Activated T-cell treated with anti-CD3 and anti-CD28 coated beads, Interleukin-2, amount 50 U/mL, for 4 hours (primary cell): ENCODE results near the gene ZNF281. TPM values are rescaled to one million over a fixed set of nuclear protein-coding genes. Genes with fewer than 3 reads are reported as not detected.
"Not testable (repeated sequence)": the region's sequence is repeated elsewhere in the genome, so short reads cannot be mapped to it uniquely, and the experiment has no call there.

ENCODE experiments used
- ATAC-seq, 2 donors: fragments of 200-7000 bp; cut with Tn5 transposase; one replicate each; pipeline ENCODE4 v1.10.0; 2021
- DNase-seq: peaks from one replicate; pipeline ENCODE4 v3.0.0-alpha.2; 2020
- H3K27me3 Mint-ChIP-seq: one replicate; pipeline ENCODE4 v1.8.0; 2021; ENCODE audit warnings: low read depth, mixed read lengths
- H3K36me3 Mint-ChIP-seq: one replicate; pipeline ENCODE4 v1.8.0; 2022; ENCODE audit warnings: mixed read lengths; ENCODE audit not compliant: insufficient read depth
- H3K4me1 Mint-ChIP-seq: one replicate; pipeline ENCODE4 v1.8.0; 2021; ENCODE audit warnings: low read depth, mixed read lengths
- H3K4me3 Mint-ChIP-seq: one replicate; pipeline ENCODE4 v1.8.0; 2021; ENCODE audit warnings: mild to moderate bottlenecking, moderate library complexity, mixed read lengths
- H3K9me3 Mint-ChIP-seq: one replicate; pipeline ENCODE4 v1.8.0; 2021; ENCODE audit warnings: mixed read lengths
- total RNA-seq, 3 donors: library from RNA; stranded (reverse); gene quantifications; one replicate each; pipeline ENCODE4 v1.2.1, GENCODE V29; 2021

ZNF281 gene
- total RNA-seq, 3 donors from 2014 or later, result 14.2 to 19.5 (median 19.3) TPM

DNA sequence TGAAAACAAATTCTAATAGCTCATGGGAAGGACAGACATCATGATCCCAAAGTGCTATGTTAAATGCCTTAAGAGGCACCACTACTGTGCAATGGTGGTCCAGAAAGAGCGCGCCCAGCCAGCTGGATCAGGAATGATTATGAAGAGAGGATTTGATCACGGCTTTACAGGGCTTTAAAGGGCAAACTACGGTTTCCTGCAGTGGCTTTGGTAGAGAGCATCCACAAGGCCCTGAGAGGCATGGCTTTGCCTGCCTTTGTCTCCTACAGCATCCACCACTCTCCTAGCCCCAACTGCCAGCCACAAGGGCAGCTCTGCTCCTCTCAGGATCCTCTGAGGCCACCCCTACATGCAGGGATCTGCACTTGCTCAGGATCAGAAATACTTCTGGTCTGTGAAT, 40.7 kb downstream of the ZNF281 start:
- Mint-ChIP-seq H3K4me1 (no peaks in the 10 kb centered on the region), H3K36me3 (peaks cover 11% of the 10 kb centered on the region), H3K9me3 (no peaks in the 10 kb centered on the region), H3K4me3 (no peak overlapping the region), H3K27me3 (no peaks in the 10 kb centered on the region)
- DNase-seq (no peak), ATAC-seq (no peak)

- H3K9me3 Mint-ChIP-seq, result no peaks in the 10 kb centered on the region
- H3K36me3 Mint-ChIP-seq, result peaks cover 9% of the 10 kb centered on the region
- no peaks in the 10 kb centered on the region for H3K27me3 Mint-ChIP-seq
- DNase-seq (no peak), ATAC-seq (no peak)
- H3K4me1 Mint-ChIP-seq, result no peaks in the 10 kb centered on the region
- H3K4me3 Mint-ChIP-seq, result no peak overlapping the region
Measured at GRCh38 chr1:200368556-200368955, 41.3 kb downstream of the ZNF281 start.

GRCh38 chr1:200367841-200368534, 41.8 kb downstream of the ZNF281 start:
- ATAC-seq (no peak), DNase-seq (no peak)
- Mint-ChIP-seq H3K4me1 (no peaks in the 10 kb centered on the region), H3K9me3 (no peaks in the 10 kb centered on the region), H3K36me3 (peaks cover 9% of the 10 kb centered on the region), H3K4me3 (no peak overlapping the region), H3K27me3 (no peaks in the 10 kb centered on the region)

GRCh38 chr1:200366577-200367253, 43.1 kb downstream of the ZNF281 start:
- H3K4me1 Mint-ChIP-seq, result no peaks in the 10 kb centered on the region
- no peak for DNase-seq
- no peak for ATAC-seq
- H3K4me3 Mint-ChIP-seq, result no peak overlapping the region
- peaks cover 8% of the 10 kb centered on the region for H3K36me3 Mint-ChIP-seq
- H3K9me3 Mint-ChIP-seq, result no peaks in the 10 kb centered on the region
- H3K27me3 Mint-ChIP-seq, result no peaks in the 10 kb centered on the region

- no peaks in the 10 kb centered on the region for H3K9me3 Mint-ChIP-seq
- H3K27me3 Mint-ChIP-seq, result no peaks in the 10 kb centered on the region
- H3K36me3 Mint-ChIP-seq, result peaks cover 8% of the 10 kb centered on the region
- DNase-seq (no peak), ATAC-seq (no peak)
- H3K4me1 Mint-ChIP-seq, result no peaks in the 10 kb centered on the region
- H3K4me3 Mint-ChIP-seq, result no peak overlapping the region
Measured at GRCh38 chr1:200365897-200366426, 43.9 kb downstream of the ZNF281 start.

DNA sequence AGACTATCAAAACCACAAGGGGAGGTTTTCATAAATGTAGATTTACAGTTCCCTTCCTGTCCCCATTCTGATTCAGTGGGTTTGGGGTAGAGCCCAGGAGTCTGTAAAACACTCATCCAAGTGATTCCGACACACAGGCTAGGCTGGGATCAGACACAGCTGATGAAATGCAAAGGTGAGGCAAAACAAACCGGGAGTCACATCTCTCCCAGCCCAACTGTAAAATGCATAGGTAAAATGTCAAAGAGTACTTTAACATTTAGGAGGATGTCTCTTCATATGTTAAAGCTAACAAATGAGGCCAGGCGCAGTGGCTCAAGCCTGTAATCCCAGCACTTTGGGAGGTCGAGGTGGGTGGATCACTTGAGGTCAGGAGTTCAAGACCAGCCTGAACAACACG, 45.0 kb downstream of the ZNF281 start:
- DNase-seq (no peak), ATAC-seq (no peak)
- Mint-ChIP-seq H3K36me3 (peaks cover 7% of the 10 kb centered on the region), H3K4me1 (no peaks in the 10 kb centered on the region), H3K4me3 (no peak overlapping the region), H3K9me3 (no peaks in the 10 kb centered on the region), H3K27me3 (no peaks in the 10 kb centered on the region)

- DNase-seq (no peak), ATAC-seq (no peak)
- no peaks in the 10 kb centered on the region for H3K27me3 Mint-ChIP-seq
- H3K4me3 Mint-ChIP-seq, result no peak overlapping the region
- H3K4me1 Mint-ChIP-seq, result no peaks in the 10 kb centered on the region
- no peaks in the 10 kb centered on the region for H3K9me3 Mint-ChIP-seq
- peaks cover 3% of the 10 kb centered on the region for H3K36me3 Mint-ChIP-seq
Measured at GRCh38 chr1:200364091-200364759, 45.6 kb downstream of the ZNF281 start.

DNA sequence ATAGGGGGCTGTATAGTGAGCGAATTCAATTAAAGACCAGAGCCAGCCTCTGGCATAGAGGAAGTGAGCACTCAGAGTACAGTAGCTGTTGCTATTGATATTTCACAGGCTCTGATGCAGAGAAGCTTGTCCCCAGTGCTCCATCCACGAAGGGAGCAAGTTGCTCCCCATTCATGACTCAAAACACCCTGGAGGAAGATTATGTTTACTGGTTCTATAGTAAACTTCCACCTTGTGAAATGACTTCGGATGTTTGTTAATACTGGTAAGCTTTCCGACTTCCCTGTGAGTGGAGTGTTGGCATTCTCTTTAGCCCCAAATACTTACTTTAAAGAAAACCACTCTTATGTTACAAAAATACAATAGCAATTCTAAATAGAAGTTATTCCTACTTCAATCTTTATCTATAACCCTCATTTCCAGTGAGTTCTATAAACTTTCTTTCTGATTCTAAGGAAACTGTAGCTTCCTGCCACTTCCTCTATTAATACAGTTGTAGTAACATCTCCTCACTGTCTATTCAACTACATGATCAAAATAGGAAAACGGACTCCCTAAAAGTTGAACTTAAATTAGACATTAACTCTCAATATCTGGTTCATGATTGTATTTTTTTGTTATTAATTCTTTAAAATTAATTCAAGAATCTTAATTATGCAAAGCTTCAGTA, 46.4 kb downstream of the ZNF281 start:
- Mint-ChIP-seq H3K4me3 (no peak overlapping the region), H3K27me3 (no peaks in the 10 kb centered on the region), H3K4me1 (no peaks in the 10 kb centered on the region), H3K36me3 (peaks cover 3% of the 10 kb centered on the region), H3K9me3 (no peaks in the 10 kb centered on the region)
- ATAC-seq (no peak), DNase-seq (no peak)

DNA sequence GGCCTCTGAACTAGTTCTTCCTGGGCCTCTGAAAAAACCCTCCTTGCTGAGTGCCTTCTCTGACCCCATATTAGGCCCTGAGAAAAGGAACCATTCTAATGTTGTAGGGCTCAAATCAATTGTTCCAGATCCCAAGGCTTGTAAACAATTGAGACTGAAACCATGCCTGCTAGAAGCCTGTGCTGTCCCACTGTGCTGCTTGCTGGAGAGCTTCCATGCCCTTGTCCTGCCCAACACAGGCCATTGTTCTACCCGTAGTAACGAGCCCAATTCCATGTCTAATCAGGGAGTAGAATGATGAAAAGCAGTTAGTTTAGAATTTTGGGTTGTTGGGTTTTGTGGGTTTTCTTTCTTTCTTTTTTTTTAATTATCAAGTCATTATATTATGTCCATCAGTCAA, 47.4 kb downstream of the ZNF281 start:
- Mint-ChIP-seq H3K27me3 (no peaks in the 10 kb centered on the region), H3K9me3 (no peaks in the 10 kb centered on the region), H3K4me1 (no peaks in the 10 kb centered on the region), H3K36me3 (peaks cover 3% of the 10 kb centered on the region), H3K4me3 (no peak overlapping the region)
- DNase-seq, result no peak
- ATAC-seq, result no peak

DNA sequence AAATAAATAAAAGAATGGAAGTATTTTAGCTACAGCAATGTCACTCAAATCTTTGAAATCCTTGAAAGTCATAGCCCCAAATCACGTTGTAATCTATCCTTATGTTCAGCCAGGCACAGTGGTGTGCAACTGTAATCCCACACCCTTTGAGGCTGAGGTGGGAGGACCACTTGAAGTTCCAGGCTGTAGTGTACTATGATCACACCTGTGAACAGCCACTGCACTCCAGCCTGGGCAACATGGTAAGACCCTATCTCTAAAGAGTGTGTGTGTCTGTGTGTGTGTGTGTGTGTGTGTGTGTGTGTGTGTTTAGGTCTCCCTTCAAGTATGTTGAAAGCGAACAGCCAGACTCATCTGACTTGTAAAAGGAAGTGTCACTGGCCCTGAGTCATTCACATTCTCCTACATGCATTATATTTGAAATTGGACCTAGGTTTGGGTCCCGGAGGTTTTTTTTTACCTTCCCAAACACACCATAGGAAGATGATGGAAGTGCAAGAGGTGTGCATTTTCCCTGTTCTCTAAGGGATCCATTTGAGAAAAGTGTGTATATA, 50.1 kb downstream of the ZNF281 start:
- no peak for ATAC-seq
- H3K4me3 Mint-ChIP-seq, result no peak overlapping the region
- no peaks in the 10 kb centered on the region for H3K27me3 Mint-ChIP-seq
- no peak for DNase-seq
- H3K36me3 Mint-ChIP-seq, result no peaks in the 10 kb centered on the region
- no peaks in the 10 kb centered on the region for H3K4me1 Mint-ChIP-seq
- no peaks in the 10 kb centered on the region for H3K9me3 Mint-ChIP-seq

- not testable (repeated sequence) for H3K27me3 Mint-ChIP-seq, H3K36me3 Mint-ChIP-seq, H3K9me3 Mint-ChIP-seq, DNase-seq, ATAC-seq, H3K4me3 Mint-ChIP-seq
- H3K4me1 Mint-ChIP-seq, result peaks cover 14% of the 10 kb centered on the region
Measured at GRCh38 chr1:200357925-200358324, 51.9 kb downstream of the ZNF281 start.

GRCh38 chr1:200355801-200356200, 54.0 kb downstream of the ZNF281 start:
- ATAC-seq, result no peak
- Mint-ChIP-seq H3K9me3 (no peaks in the 10 kb centered on the region), H3K4me1 (peaks cover 31% of the 10 kb centered on the region), H3K27me3 (no peaks in the 10 kb centered on the region), H3K36me3 (no peaks in the 10 kb centered on the region), H3K4me3 (no peak overlapping the region)
- DNase-seq, result no peak
